Measurements from ENCODE around the gene ATAD3A.
"Not testable (repeated sequence)": the region's sequence is repeated elsewhere in the genome, so short reads cannot be mapped to it uniquely, and the experiment has no call there.

The ATAD3A gene

GRCh38 chr1:1489231-1489630, 22.7 kb upstream of the ATAD3A start:
- no peak for TF ChIP-seq CTCF (IDR thresholded peaks at IDR 0.05; ENCODE audit: borderline replicate concordance, insufficient read depth, low read depth, low read length)
- H3K4me3 ChIP-seq (ENCODE audit: low read depth, low read length), result no peak overlapping the region

DNA sequence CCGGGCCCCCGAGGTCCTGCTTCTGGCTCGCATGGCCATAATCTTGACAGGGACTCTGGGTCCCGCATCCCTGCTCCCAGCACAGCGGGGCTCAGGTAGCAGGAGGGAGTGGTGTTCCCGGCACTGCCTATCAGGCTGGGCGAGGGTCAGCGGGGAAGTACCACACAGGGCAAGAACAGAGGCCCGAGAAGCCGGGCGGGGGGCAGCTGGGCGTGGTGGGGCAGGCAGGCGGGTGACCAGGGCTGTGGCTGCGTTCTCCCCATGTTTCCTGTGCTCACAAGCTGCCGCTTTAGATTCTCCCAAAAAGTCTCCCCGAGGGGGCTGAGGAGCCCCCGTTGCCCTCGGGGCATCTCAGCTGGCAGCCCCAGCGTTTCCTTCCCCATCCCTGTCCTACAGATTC, 22.1 kb upstream of the ATAD3A start:
- no peak overlapping the region for H3K4me3 ChIP-seq (ENCODE audit: low read depth, low read length)
- TF ChIP-seq CTCF (IDR thresholded peaks at IDR 0.05; ENCODE audit: borderline replicate concordance, insufficient read depth, low read depth, low read length), result no peak

DNA sequence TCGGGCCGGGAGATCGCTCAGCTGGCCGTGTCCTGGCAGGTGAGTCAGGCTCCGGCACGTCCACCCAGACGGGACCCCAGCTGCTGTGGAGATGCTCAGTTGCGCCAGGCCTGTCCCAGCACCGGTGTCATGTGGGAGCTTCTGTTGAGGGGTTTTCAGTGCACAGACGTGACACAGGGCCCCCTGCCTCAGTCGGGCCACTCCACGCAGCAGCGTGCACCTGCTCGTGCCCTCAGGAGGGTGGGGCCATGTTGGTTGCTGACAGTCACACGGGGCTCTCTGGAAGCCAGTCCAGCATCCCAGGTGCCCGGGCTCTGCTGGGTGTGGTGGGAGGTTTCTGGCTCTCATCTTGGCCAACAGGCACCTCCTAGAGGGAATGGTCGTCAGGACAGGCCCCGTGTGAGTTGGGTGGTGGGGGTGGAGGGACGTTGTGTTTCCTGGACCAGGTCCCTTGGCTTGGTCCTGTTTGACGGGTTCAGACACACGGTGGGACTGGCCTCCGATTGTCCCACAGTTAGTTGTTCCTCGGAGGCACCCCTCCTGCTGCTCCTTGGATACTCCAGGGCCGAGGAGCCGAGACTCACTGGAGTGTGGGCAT, 21.2 kb upstream of the ATAD3A start:
- no peak for TF ChIP-seq CTCF (IDR thresholded peaks at IDR 0.05; ENCODE audit: borderline replicate concordance, insufficient read depth, low read depth, low read length)
- no peak overlapping the region for H3K4me3 ChIP-seq (ENCODE audit: low read depth, low read length)

GRCh38 chr1:1491601-1492000, 20.4 kb upstream of the ATAD3A start:
- no peak overlapping the region for H3K4me3 ChIP-seq (ENCODE audit: low read depth, low read length)
- no peak for TF ChIP-seq CTCF (IDR thresholded peaks at IDR 0.05; ENCODE audit: borderline replicate concordance, insufficient read depth, low read depth, low read length)

- not testable (repeated sequence) for H3K4me3 ChIP-seq (ENCODE audit: low read depth, low read length)
Measured at GRCh38 chr1:1494311-1494710, 17.7 kb upstream of the ATAD3A start.

GRCh38 chr1:1495461-1495975, 16.4 kb upstream of the ATAD3A start:
- H3K4me3 ChIP-seq (ENCODE audit: low read depth, low read length), result not testable (repeated sequence)

- peak overlapping the region; percentile 26 for H3K4me3 ChIP-seq (ENCODE audit: low read depth, low read length)
- peak; percentile 58 for TF ChIP-seq CTCF (IDR thresholded peaks at IDR 0.05; ENCODE audit: borderline replicate concordance, insufficient read depth, low read depth, low read length)
Measured at GRCh38 chr1:1504777-1505365, 7.1 kb upstream of the ATAD3A start.

- TF ChIP-seq CTCF (IDR thresholded peaks at IDR 0.05; ENCODE audit: borderline replicate concordance, insufficient read depth, low read depth, low read length), result peak; percentile 20; the same call in 1 of the 2 replicates
- peak overlapping the region; percentile 26 for H3K4me3 ChIP-seq (ENCODE audit: low read depth, low read length)
Measured at GRCh38 chr1:1505366-1505798, 6.6 kb upstream of the ATAD3A start.

DNA sequence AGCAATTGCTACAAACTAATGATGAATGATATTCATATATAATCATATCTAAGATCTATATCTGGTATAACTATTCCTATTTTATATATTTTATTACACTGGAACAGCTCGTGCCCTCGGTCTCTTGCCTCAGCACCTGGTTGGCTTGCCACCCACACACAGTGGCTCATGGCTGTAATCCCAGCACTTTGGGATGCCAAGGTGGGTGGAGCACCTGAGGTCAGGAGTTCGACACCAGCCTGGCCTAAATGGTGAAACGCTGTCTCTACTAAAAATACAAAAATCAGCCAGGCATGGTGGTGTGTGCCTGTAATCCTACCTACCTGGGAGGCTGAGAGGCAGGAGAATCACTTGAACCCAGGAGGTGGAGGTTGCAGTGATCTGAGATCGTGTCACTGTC, 6.2 kb upstream of the ATAD3A start:
- not testable (repeated sequence) for H3K4me3 ChIP-seq (ENCODE audit: low read depth, low read length)
